Sciatic nerve (tissue), 1 donor: ENCODE results near the gene DPM3. TPM values are rescaled to one million over a fixed set of nuclear protein-coding genes. Genes with fewer than 3 reads are reported as not detected.

Experiments used
- total RNA-seq: library from RNA; stranded (reverse); fragmentation: NEBNext Ultra II Directional; extraction: Animal tissue kit (Norgen Biotek cat#: 25700); gene quantifications from one replicate; pipeline ENCODE4 v1.2.1, GENCODE V29; 2021
- donor health status: DM: no; HTN: no; CAD: no.

The DPM3 gene
- total RNA-seq, 1 donor from 2014 or later, result 75.3 TPM

Other genes starting within 250 kb of the DPM3 start
- gene PMVK, start 203.8 kb downstream of the DPM3 start, total RNA-seq, result 30.4 TPM
- 71.1 TPM for gene PBXIP1, start 184.4 kb downstream of the DPM3 start, total RNA-seq
- 25.0 TPM for gene PYGO2, start 178.7 kb downstream of the DPM3 start, total RNA-seq
- gene SHC1, start 169.8 kb downstream of the DPM3 start, total RNA-seq, result 92.5 TPM
- gene CKS1B, start 165.8 kb downstream of the DPM3 start, total RNA-seq, result 31.7 TPM
- gene FLAD1, start 157.2 kb downstream of the DPM3 start, total RNA-seq, result 24.3 TPM
- gene LENEP, start 146.9 kb downstream of the DPM3 start, total RNA-seq, result not detected
- 45.3 TPM for gene ZBTB7B, start 137.7 kb downstream of the DPM3 start, total RNA-seq
- 5.5 TPM for gene DCST2, start 106.8 kb downstream of the DPM3 start, total RNA-seq
- gene DCST1, start 106.7 kb downstream of the DPM3 start, total RNA-seq, result 0.31 TPM
- gene ADAM15, start 89.2 kb downstream of the DPM3 start, total RNA-seq, result 147 TPM
- 3.1 TPM for gene EFNA4, start 76.8 kb downstream of the DPM3 start, total RNA-seq
- gene EFNA3, start 61.7 kb downstream of the DPM3 start, total RNA-seq, result 2.4 TPM
- 49.0 TPM for gene EFNA1, start 12.7 kb downstream of the DPM3 start, total RNA-seq
- 20.8 TPM for gene SLC50A1, start 4.7 kb downstream of the DPM3 start, total RNA-seq
- gene KRTCAP2, start 32.8 kb upstream of the DPM3 start, total RNA-seq, result 162 TPM
- 4.8 TPM for gene TRIM46, start 33.3 kb upstream of the DPM3 start, total RNA-seq
- 58.8 TPM for gene THBS3, start 67.4 kb upstream of the DPM3 start, total RNA-seq
- 20.0 TPM for gene MTX1, start 68.2 kb upstream of the DPM3 start, total RNA-seq
- 28.4 TPM for gene ENTREP3, start 115.0 kb upstream of the DPM3 start, total RNA-seq
- gene SCAMP3, start 121.8 kb upstream of the DPM3 start, total RNA-seq, result 44.0 TPM
- gene CLK2, start 133.0 kb upstream of the DPM3 start, total RNA-seq, result 57.8 TPM
- gene HCN3, start 136.9 kb upstream of the DPM3 start, total RNA-seq, result 8.0 TPM
- not detected for gene PKLR, start 160.9 kb upstream of the DPM3 start, total RNA-seq
- 160 TPM for gene FDPS, start 168.3 kb upstream of the DPM3 start, total RNA-seq
- gene RUSC1, start 180.4 kb upstream of the DPM3 start, total RNA-seq, result 43.3 TPM